Esophagus squamous epithelium (tissue), 5 donors: Measurements from ENCODE around the gene TLR6. TPM values are rescaled to one million over a fixed set of nuclear protein-coding genes. Genes with fewer than 3 reads are reported as not detected.

ENCODE experiments used
- DNase-seq: peaks from one replicate; lab custom pipeline; 2025; lab: John Stamatoyannopoulos, UW
- H3K27ac ChIP-seq, 4 donors: fragments of 200-600 bp; sonication (generic); one replicate each; pipeline ENCODE4 v1.5.1; 2016 to 2019; ENCODE audit warnings: mild to moderate bottlenecking in 1 of 4
- H3K27me3 ChIP-seq, 4 donors: fragments of 200-600 bp; sonication (generic); 1 replicate in 3 of 4; 2 replicates in 1 of 4; pipeline versions ENCODE4 v1.5.1 to v1.6.0; 2017 to 2021; ENCODE audit warnings: antibody characterized with exemption in 1 of 4
- H3K36me3 ChIP-seq, 3 donors: fragments of 200-600 bp; sonication (generic); one replicate each; pipeline ENCODE4 v1.5.1; 2016 to 2019
- H3K4me1 ChIP-seq, 3 donors: fragments of 200-600 bp; sonication (generic); one replicate each; pipeline ENCODE4 v1.5.1; 2017 to 2019
- H3K4me3 ChIP-seq, 4 donors: fragments of 200-600 bp; sonication (generic); 1 replicate in 3 of 4; 2 replicates in 1 of 4; pipeline ENCODE4 v1.5.1; 2016 to 2019; ENCODE audit warnings: mild to moderate bottlenecking in 2 of 4, moderate library complexity in 1 of 4
- H3K9me3 ChIP-seq, 3 donors: fragments of 200-600 bp; sonication (generic); one replicate each; pipeline ENCODE4 v1.5.1; 2016 to 2019
- POLR2A ChIP-seq, 4 donors: fragments of 450-650 bp; IDR thresholded peaks; one replicate each; pipeline ENCODE4 v1.6.1; 2017; ENCODE audit warnings: antibody characterized with exemption in 4 of 4, mild to moderate bottlenecking in 4 of 4, moderate library complexity in 3 of 4
- WGBS, 2 donors: methylation state at CpG; one replicate each; pipeline ENCODE4 v1.1.5; 2018; 5-methylcytosine and 5-hydroxymethylcytosine counted together
- intact Hi-C: fragments of 100-400 bp; cut with DNase I; formaldehyde crosslinking; loops from one replicate; pipeline ENCODE4 v1.15.0; 2022
- total RNA-seq, 4 donors: library from RNA; depleted of rRNA; stranded (reverse); fragments of >200 nt; gene quantifications; one replicate each; pipeline ENCODE4 v1.1.0, GENCODE V29; 2016
- TF ChIP-seq, protein P1 (sequence below), 6 experiments: fragments of 450-650 bp in 4 of 6; fragments of 200-600 bp in 2 of 6; sonication (generic) in 2 of 6; IDR thresholded peaks; one replicate each; pipeline ENCODE4 v1.5.1; 2016 to 2019; ENCODE audit warnings: antibody characterized with exemption in 6 of 6, mild to moderate bottlenecking in 4 of 6, moderate library complexity in 4 of 6
- donor health status: DM: yes; HTN: yes; CAD: no.

Gene TLR6
- total RNA-seq, 4 donors from 2014 or later = 1.1 to 3.3 (median 2.5) TPM

DNA sequence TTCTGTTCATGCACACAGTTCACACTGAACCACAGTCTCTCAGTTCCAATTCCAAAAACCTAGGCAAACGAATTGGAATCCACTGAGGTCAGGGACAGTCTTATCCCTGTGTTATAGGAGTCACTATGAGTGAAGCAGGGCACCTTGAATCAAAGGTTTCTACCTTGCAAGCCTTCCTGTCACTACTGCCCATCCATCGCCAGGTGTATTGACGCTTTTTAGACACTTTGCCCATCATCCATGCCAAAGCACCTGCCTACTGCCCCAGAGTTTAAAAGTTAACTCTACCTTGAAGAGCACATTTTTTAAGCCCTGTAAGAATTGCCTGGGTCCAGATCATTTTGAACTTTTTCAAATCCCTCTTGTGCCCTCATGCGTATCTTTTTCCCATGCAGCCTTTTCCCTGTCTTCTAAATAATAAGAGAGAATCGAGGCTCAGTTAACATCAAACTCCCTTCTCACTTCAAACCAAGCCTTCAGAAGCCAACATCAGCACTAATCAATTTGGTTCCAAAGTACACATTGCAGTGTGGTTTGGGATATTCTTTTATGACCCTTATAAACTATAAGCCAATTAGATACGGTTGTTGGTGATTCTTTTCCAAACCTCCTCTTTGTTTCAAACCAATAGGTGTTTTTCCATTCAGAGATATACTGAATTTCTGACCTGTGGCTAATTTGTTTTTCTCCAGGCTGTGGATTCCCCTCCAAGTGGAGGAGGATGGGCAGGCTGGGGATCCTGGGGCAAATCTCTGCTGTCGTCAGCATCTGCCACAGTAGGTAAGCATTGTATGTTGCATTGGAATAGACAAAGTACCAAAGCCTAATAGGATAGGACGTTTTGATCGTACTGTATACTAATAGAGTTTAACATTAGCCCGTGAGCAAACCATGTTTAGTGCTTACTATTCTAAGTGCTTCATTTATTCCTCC lies 34.7 kb upstream of the TLR6 start:
- intact Hi-C loops = no loop called here
- no peak for DNase-seq
- H3K36me3 ChIP-seq = peaks cover 0 to 63% (median 0%) of the 10 kb centered on the region in 3 donors
- H3K27ac ChIP-seq = no peak overlapping the region
- WGBS, 2 donors = 89 to 91% methylated on average over 10 of the region's 10 CpGs
- H3K4me3 ChIP-seq = no peak overlapping the region
- H3K4me1 ChIP-seq = peaks cover 3 to 28% (median 11%) of the 10 kb centered on the region in 3 donors
- no peaks in the 10 kb centered on the region for H3K27me3 ChIP-seq
- TF ChIP-seq, protein P1, sequence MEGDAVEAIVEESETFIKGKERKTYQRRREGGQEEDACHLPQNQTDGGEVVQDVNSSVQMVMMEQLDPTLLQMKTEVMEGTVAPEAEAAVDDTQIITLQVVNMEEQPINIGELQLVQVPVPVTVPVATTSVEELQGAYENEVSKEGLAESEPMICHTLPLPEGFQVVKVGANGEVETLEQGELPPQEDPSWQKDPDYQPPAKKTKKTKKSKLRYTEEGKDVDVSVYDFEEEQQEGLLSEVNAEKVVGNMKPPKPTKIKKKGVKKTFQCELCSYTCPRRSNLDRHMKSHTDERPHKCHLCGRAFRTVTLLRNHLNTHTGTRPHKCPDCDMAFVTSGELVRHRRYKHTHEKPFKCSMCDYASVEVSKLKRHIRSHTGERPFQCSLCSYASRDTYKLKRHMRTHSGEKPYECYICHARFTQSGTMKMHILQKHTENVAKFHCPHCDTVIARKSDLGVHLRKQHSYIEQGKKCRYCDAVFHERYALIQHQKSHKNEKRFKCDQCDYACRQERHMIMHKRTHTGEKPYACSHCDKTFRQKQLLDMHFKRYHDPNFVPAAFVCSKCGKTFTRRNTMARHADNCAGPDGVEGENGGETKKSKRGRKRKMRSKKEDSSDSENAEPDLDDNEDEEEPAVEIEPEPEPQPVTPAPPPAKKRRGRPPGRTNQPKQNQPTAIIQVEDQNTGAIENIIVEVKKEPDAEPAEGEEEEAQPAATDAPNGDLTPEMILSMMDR (IDR thresholded peaks at IDR 0.05) = no peak
- H3K9me3 ChIP-seq = no peaks in the 10 kb centered on the region

GRCh38 chr4:38889143-38889542 lies 32.5 kb upstream of the TLR6 start:
- intact Hi-C loops = no loop called here
- Histone ChIP-seq H3K9me3 (no peaks in the 10 kb centered on the region), H3K27me3 (no peaks in the 10 kb centered on the region), H3K27ac (peak overlapping the region; percentile 32 to 67 (median 44)), H3K36me3 (peaks cover 0 to 52% (median 0%) of the 10 kb centered on the region in 3 donors), H3K4me1 (peaks cover 3 to 28% (median 11%) of the 10 kb centered on the region in 3 donors), H3K4me3 (peak overlapping the region in 1 of 4 donors; percentile 25)
- 36% methylated on average over 1 of the region's 1 CpG for WGBS, 2 donors
- no peak for DNase-seq
- no peak for TF ChIP-seq POLR2A (IDR thresholded peaks at IDR 0.05)
- TF ChIP-seq, protein P1 (IDR thresholded peaks at IDR 0.05) = no peak

DNA sequence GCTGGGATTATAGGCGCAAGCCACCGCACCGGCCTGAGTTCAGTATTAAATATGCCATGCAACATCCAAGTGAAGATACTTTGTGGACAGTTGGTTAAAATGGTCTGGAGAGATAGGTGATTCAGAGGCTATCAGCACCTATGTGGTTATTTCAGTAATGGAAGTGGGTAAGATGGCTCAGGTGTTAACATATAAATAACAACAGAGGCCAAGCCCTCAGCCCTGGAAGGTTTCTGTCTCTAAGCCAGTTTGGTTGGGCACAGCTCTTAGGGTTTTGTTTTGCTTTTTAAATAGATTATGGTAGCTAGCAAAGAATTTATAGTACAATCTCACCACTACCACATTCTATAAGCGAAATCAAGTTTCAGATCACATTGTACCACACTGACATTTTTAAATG lies 27.6 kb upstream of the TLR6 start:
- Histone ChIP-seq H3K4me1 (peaks cover 0 to 15% (median 0%) of the 10 kb centered on the region in 3 donors), H3K27ac (no peak overlapping the region), H3K4me3 (no peak overlapping the region), H3K27me3 (no peaks in the 10 kb centered on the region), H3K36me3 (peaks cover 0 to 65% (median 5%) of the 10 kb centered on the region in 3 donors), H3K9me3 (no peaks in the 10 kb centered on the region)
- whole genome bisulfite sequencing, 2 donors = 90 to 100% methylated on average over 1 to 4 of the region's 4 CpGs
- intact Hi-C loops = no loop called here
- no peak for TF ChIP-seq POLR2A (IDR thresholded peaks at IDR 0.05)
- TF ChIP-seq, protein P1 (IDR thresholded peaks at IDR 0.05) = no peak
- no peak for DNase-seq

DNA sequence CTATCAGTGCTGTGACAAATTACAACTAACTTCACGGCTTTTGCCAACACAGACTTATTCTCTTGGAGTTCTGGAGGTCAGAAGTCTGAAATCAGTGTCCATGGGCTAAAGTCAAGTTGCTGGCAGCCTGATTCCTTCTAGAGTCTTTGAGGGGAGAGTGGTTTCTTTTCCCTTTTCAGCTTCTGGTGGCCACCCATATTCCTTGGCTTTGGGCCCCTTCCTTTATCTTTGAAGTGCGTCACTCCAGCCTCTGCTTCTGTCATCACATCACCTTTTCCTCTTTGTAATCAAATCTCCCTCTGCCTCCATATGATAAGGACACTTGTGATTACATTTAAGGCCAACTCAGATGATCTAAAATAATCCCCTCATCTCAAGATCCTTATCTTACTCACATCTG lies 20.0 kb upstream of the TLR6 start:
- Histone ChIP-seq H3K27me3 (no peaks in the 10 kb centered on the region), H3K27ac (no peak overlapping the region), H3K36me3 (peaks cover 0 to 43% (median 5%) of the 10 kb centered on the region in 3 donors), H3K4me3 (no peak overlapping the region), H3K9me3 (no peaks in the 10 kb centered on the region), H3K4me1 (peaks cover 2 to 24% (median 16%) of the 10 kb centered on the region in 3 donors)
- WGBS, 2 donors = 89 to 95% methylated on average over 2 of the region's 2 CpGs
- no peak for DNase-seq
- no peak for TF ChIP-seq POLR2A (IDR thresholded peaks at IDR 0.05)
- TF ChIP-seq, protein P1 (IDR thresholded peaks at IDR 0.05) = no peak
- intact Hi-C loops = no loop called here

DNA sequence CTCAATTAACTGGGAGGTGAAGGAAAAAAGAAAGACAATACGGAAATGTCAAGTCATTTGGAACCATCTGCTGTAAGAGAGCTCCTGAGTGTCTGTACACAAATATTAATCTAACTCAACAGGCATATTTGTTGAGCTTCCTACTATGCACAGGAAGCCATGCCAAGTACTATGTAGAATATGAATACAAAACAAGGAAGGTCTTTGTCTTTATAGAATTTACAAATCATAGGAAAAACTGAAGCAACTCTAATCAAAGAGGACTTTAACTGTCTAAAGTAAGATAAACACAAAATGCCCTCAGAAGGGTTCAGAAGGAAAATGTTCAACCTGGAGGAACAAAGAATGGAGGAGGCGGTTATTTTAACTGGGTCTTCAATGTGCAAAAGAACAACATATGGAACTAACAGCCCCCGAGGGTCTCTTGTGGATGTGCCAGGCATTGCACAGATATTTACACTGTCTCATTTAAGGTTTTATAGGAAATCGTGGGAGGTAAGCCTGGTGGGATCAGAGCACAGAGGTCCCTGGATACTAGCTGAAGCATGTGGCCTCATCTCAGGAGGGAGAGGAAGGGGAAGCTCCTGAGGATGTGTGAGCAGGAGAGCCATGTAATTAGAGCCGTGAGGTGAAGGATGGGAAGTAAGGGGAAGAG lies 16.8 kb upstream of the TLR6 start:
- Histone ChIP-seq H3K27me3 (no peaks in the 10 kb centered on the region), H3K4me3 (no peak overlapping the region), H3K9me3 (no peaks in the 10 kb centered on the region), H3K27ac (peak overlapping the region; percentile 15 to 98 (median 75)), H3K36me3 (peaks cover 0 to 24% (median 0%) of the 10 kb centered on the region in 3 donors), H3K4me1 (peaks cover 9 to 56% (median 33%) of the 10 kb centered on the region in 3 donors)
- intact Hi-C loops = no loop called here
- no peak for DNase-seq
- TF ChIP-seq POLR2A (IDR thresholded peaks at IDR 0.05) = no peak
- TF ChIP-seq, protein P1 (IDR thresholded peaks at IDR 0.05) = no peak
- WGBS, 2 donors = 62 to 81% methylated on average over 5 of the region's 5 CpGs
